ENCODE measurements around the gene GON4L.
"Not testable (repeated sequence)": the region's sequence is repeated elsewhere in the genome, so short reads cannot be mapped to it uniquely, and the experiment has no call there.

Gene GON4L

GRCh38 chr1:155745284-155746228, 111.5 kb downstream of the GON4L start:
- DNase-seq: peak; percentile 99

- no peak for DNase-seq
Measured at GRCh38 chr1:155744711-155745283, 112.2 kb downstream of the GON4L start.

GRCh38 chr1:155741908-155742307, 115.1 kb downstream of the GON4L start:
- no peak for DNase-seq

DNA sequence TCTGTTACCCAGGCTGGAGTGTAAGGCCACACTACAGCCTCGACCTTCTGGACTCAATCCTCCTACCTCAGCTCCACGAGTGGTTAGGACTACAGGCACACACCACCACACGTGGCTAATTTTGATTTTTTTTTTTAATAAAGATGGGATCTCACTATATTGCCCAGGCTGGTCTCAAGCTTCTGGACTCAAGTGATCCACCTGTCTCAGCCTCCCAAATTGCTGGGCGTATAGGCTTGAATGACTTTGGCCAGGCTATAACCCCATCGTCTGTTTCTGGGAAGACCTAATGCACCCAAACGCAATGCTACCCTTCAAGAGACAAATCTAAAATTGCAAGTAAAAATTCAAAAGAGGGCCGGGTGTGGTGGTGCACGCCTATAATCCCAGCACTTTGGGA, 116.0 kb downstream of the GON4L start:
- no peak for DNase-seq

DNA sequence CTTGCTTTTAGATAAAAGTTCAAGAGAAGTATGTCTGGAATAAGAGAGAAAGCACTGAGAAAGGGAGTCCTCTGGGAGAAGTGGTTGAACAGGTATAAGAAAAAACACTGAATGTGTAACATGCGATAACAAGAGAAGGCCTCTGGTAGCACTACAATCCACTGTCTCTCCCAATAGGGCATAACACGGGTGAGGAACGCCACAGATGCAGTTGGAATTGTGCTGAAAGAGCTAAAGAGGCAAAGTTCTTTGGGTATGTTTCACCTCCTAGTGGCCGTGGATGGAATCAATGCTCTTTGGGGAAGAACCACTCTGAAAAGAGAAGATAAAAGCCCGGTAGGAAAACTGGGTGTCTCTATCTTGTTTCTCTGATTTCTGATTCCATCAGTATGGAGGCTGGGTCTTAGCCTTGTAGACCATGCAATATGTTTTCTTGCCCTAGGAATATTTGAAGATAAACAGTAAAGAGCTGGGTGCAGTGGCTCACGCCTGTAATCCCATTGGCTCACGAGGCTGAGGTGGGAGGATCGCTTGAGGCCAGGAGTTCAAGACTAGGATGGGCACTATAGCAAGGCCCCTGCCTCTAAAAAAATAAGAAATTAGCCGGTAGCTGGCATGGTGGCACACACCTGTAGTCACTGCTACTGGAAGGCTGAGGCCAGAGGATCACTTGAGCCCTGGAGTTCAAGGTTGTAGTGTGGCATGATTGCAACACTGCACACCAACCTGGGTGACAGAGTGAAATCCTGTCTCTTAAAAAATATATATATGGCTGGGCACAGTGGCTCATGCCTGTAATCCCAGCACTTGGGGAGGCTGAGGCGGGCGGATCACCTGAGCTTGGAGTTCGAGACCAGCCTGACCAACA, 127.7 kb downstream of the GON4L start:
- peak; percentile 87 to 93 for DNase-seq

GRCh38 chr1:155725142-155725541, 131.9 kb downstream of the GON4L start:
- no peak for DNase-seq

DNA sequence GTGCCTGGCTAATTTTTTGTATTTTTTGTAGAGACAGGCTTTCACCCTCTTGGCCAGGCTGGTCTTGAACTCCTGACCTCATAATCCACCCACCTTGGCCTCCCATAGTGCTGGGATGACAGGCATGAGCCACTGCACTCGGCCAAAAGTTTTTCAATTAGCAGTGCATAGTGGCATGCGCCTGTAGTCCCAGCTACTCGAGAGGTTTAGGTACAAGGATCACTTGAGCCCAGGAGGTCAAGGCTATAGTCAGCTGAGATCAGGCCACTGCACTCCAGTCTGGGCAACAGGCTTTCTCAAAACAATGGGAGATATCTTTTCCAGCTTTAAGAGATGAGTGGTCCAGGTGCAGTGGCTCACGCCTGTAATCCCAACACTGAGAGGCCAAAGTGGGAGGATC, 137.3 kb downstream of the GON4L start:
- no peak for DNase-seq

- not testable (repeated sequence) for DNase-seq
Measured at GRCh38 chr1:155718524-155719115, 138.4 kb downstream of the GON4L start.

- DNase-seq: peak; percentile 89 to 92
Measured at GRCh38 chr1:155717041-155717440, 140.0 kb downstream of the GON4L start.

- DNase-seq: no peak
Measured at GRCh38 chr1:155715777-155716176, 141.2 kb downstream of the GON4L start.

DNA sequence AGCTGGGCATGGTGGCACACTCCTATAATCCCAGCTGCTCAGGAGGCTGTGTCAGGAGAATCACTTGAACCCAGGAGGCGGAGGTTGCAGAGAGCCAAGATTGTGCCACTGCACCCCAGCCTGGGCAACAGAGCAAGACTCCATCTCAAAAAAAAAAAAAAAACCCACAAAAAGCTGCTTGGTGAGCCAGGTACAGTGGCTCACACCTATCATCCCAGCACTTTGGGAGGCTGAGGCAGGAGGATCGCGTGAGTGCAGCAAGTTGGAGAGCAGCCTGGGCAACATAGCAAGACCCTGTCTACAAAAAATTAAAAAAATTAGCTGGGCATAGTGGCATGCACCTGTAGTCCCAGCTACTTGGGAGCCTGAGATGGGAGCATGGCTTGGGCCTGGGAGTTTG, 142.0 kb downstream of the GON4L start:
- DNase-seq: not testable (repeated sequence)

GRCh38 chr1:155713075-155713474, 143.9 kb downstream of the GON4L start:
- no peak for DNase-seq

DNA sequence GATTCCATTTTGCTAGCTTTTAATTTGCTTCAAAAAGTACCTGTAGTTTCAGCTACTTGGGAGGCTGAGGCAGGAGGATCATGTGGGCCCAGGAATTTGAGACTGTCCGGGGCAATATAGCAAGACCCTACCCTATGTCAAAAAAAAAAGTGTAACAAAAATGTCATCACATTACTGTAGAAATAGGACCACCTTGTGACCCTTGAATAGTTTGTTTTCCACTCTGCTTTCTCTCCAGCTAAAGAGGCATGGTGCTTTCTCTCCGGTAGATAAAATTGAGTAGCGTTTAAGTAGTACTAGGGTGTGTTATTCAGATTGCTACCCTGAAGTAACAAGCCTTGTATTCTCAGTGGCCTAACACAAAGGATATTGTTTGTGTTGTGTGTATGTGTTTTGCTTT, 144.4 kb downstream of the GON4L start:
- peak; percentile 8 to 30 for DNase-seq

- DNase-seq: not testable (repeated sequence)
Measured at GRCh38 chr1:155711457-155711856, 145.6 kb downstream of the GON4L start.

DNA sequence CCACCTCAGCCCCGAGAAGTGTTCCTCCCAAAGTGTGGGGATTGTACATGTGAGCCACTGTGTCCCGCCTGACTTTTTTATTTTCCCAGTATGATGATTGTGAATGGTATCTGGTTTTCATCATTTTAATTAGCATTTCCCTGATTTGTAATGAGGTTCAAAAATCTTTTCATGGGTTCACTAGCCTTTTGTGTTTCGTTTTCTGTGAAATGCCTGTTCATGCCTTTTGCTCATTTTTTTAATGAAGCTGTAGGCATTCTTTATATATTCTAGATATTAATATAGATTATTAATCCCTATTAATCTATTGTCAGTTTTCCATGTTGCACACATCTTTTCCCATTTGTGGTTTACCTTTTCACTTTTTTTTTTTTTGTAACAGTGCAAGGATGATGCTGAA, 147.6 kb downstream of the GON4L start:
- no peak for DNase-seq

DNA sequence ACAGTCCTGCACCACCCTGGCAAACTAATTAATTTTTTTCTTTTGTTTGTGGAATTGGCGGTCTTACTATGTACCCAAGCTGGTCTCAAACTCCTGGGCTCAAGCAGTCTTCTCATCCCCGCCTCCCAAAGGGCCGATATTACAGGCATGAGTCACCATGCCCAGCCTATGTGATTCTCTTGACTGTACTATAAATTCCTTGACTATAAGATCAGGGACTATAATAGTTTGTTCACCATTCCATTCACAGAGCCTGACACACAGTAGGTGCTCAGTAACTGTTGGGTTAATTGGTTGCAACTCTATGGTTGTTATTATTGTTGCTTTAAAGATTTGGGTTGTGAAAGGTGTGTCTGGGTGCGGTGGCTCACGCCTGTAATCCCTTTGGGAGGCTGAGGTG, 150.9 kb downstream of the GON4L start:
- DNase-seq: no peak

- DNase-seq: not testable (repeated sequence)
Measured at GRCh38 chr1:155704414-155704813, 152.6 kb downstream of the GON4L start.

DNA sequence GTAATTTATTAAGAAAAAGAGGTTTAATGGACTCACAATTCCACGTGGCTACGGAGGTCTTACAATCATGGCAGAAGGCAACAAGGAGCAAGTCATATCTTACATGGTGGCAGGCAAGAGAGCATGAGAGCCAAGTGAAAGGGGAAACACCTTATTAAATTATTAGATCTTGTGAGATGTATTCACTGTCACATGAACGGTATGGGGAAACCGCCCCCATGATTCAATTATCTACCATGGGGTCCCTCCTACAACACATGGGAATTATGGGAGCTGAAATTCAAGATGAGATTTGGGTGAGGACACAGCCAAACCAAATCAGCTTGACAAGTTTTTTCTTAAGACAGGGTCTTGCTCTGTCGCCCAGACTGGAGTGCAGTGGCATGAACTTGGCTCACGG, 153.8 kb downstream of the GON4L start:
- no peak for DNase-seq

- DNase-seq: not testable (repeated sequence)
Measured at GRCh38 chr1:155701675-155702074, 155.3 kb downstream of the GON4L start.
